T-cell (primary cell): ENCODE data around the gene GABRR3. TPM values are rescaled to one million over a fixed set of nuclear protein-coding genes. Genes with fewer than 3 reads are reported as not detected.
A peak's percentile ranks its signal among the peaks of the same experiment; 100 is the strongest.

Source experiments
- ATAC-seq, 4 experiments: fragments of 200-7000 bp in 3 of 4; fragments of 150-1000 bp in 1 of 4; cut with Tn5 transposase; replicated peaks in 1 of 4; 1 replicate in 3 of 4; 2 replicates in 1 of 4; pipeline ENCODE4 v1.10.0; 2021; ENCODE audit warnings: moderate library complexity in 3 of 4, mild to moderate bottlenecking in 2 of 4, moderate number of reproducible peaks in 1 of 4
- CTCF ChIA-PET, 2 donors: fragments of 300-600 bp; sonication (Branson Sonifier 250); formaldehyde crosslinking; loops; one replicate each; lab custom pipeline; 2022; ENCODE audit warnings: antibody characterized with exemption in 2 of 2; lab: Charles Lee
- POLR2A ChIA-PET, 2 donors: fragments of 300-600 bp; sonication (Branson Sonifier 250); formaldehyde crosslinking; loops; one replicate each; lab custom pipeline; 2022; ENCODE audit warnings: antibody characterized with exemption in 2 of 2; lab: Charles Lee
- DNase-seq, 35 experiments: peaks; one replicate each; pipeline versions ENCODE4 v3.0.0 to v3.0.0-alpha.2; 2013 to 2023
- H3K27ac ChIP-seq: one replicate; pipeline ENCODE4 v1.5.1; 2013; ENCODE audit warnings: low read length
- H3K27me3 ChIP-seq, 2 experiments: replicated peaks in 1 of 2; 1 replicate in 1 of 2; 2 replicates in 1 of 2; pipeline versions ENCODE4 v1.6.1 to v1.7.0; 2013; ENCODE audit warnings: low read length in 1 of 2, mixed read lengths in 1 of 2; ENCODE audit not compliant: control insufficient read depth in 2 of 2, insufficient read depth in 2 of 2; ENCODE audit errors: extremely low read depth in 1 of 2
- H3K36me3 ChIP-seq, 2 donors: 1 replicate in 1 of 2; 2 replicates in 1 of 2; pipeline versions ENCODE4 v1.6.1 to v1.7.0; 2013; ENCODE audit warnings: low read length in 1 of 2; ENCODE audit not compliant: control insufficient read depth in 2 of 2, insufficient read depth in 1 of 2; ENCODE audit errors: extremely low read depth in 1 of 2
- H3K4me1 ChIP-seq, 2 experiments: 1 replicate in 1 of 2; 2 replicates in 1 of 2; pipeline versions ENCODE4 v1.6.1 to v1.7.0; 2013; ENCODE audit warnings: low read length in 2 of 2, mixed read lengths in 1 of 2; ENCODE audit not compliant: insufficient read depth in 2 of 2, control insufficient read depth in 1 of 2; ENCODE audit errors: extremely low read depth in 1 of 2
- H3K4me3 ChIP-seq, 2 donors: 1 replicate in 1 of 2; 2 replicates in 1 of 2; pipeline versions ENCODE4 v1.5.1 to v1.7.0; 2013; ENCODE audit warnings: mild to moderate bottlenecking in 2 of 2, low read length in 1 of 2, moderate library complexity in 1 of 2; ENCODE audit not compliant: control insufficient read depth in 1 of 2; ENCODE audit errors: extremely low read depth in 1 of 2
- H3K9me3 ChIP-seq: 2 replicates; pipeline ENCODE4 v1.7.0; 2013
- H3K27ac Mint-ChIP-seq, 2 donors: one replicate each; pipeline ENCODE4 v1.8.0; 2020 to 2021; ENCODE audit warnings: mild to moderate bottlenecking in 2 of 2, mixed read lengths in 2 of 2
- H3K27me3 Mint-ChIP-seq, 2 donors: one replicate each; pipeline ENCODE4 v1.8.0; 2021 to 2022; ENCODE audit warnings: mixed read lengths in 2 of 2
- H3K36me3 Mint-ChIP-seq: one replicate; pipeline ENCODE4 v1.8.0; 2021; ENCODE audit warnings: mixed read lengths
- H3K4me1 Mint-ChIP-seq, 3 donors: one replicate each; pipeline ENCODE4 v1.8.0; 2020 to 2022; ENCODE audit warnings: mixed read lengths in 3 of 3, mild to moderate bottlenecking in 1 of 3
- H3K4me3 Mint-ChIP-seq, 3 donors: one replicate each; pipeline ENCODE4 v1.8.0; 2020 to 2022; ENCODE audit warnings: mild to moderate bottlenecking in 3 of 3, mixed read lengths in 3 of 3, moderate library complexity in 3 of 3
- H3K9me3 Mint-ChIP-seq, 3 donors: one replicate each; pipeline ENCODE4 v1.8.0; 2020 to 2022; ENCODE audit warnings: mixed read lengths in 3 of 3
- WGBS: methylation state at CpG from one replicate; pipeline ENCODE4 v1.1.5; 2013; ENCODE audit warnings: missing lambda C conversion rate; ENCODE audit not compliant: insufficient coverage; 5-methylcytosine and 5-hydroxymethylcytosine counted together
- total RNA-seq, 35 experiments: library from RNA in 6 of 35; stranded (reverse) in 6 of 35; fragments of 120-200 nt in 1 of 35; gene quantifications; one replicate each; pipeline versions ENCODE4 v1.2.1 to v1.2.4 and lab custom pipeline; 2013 to 2026

The GABRR3 gene
- total RNA-seq, 5 donors from 2014 or later (not counting 1 experiment from before 2014, with no cell fraction given) = not detected

DNA sequence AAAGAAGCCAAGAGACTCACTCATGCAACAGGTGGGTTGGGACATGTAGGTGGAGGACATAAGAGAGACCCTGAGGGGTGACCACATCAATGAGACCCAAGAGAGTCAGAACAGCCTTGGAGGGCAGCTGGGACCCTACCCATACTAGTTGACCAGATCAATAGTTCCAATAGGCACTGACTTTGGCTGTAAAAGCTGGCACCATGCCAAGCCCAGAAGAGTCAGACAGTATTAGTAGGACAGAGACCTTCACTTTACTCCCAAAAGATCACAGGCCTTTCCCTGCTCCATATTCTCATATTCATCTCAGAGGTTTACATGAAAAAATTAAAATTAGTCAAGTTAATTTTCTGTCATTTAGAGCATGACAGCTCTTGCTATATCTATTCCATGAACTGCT, 20.9 kb upstream of the GABRR3 start:
- Mint-ChIP-seq H3K27me3 (peaks cover 7 to 17% of the 10 kb centered on the region in 2 donors), H3K9me3 (no peaks in the 10 kb centered on the region), H3K36me3 (no peaks in the 10 kb centered on the region), H3K27ac (no peak overlapping the region), H3K4me3 (no peak overlapping the region), H3K4me1 (peaks cover 0 to 3% (median 0%) of the 10 kb centered on the region in 3 donors)
- Histone ChIP-seq H3K36me3 (no peaks in the 10 kb centered on the region), H3K27ac (no peak overlapping the region), H3K27me3 (no peaks in the 10 kb centered on the region), H3K9me3 (no peaks in the 10 kb centered on the region), H3K4me1 (no peaks in the 10 kb centered on the region), H3K4me3 (no peak overlapping the region)
- ChIA-PET POLR2A (no interaction called here), CTCF (no interaction called here)
- ATAC-seq = no peak
- DNase-seq = no peak

DNA sequence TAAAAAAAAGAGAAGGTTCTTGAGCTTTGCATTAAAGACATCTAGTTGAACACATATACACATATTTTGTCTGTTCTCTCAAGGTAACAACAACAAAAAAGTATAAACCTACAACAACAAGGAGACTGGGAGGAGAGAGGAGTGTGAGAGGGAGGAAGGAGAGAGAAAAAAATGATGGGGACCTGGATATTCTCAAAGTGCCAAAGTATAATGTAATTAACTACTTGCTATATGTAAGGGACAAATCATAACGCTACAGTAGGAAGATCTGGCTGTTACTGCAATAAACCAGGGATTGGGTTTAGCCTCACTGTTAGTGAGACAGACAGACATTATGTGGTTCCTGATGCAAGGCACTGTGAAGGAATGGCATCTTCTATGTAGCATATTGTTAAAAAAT, 14.2 kb upstream of the GABRR3 start:
- H3K4me3 ChIP-seq = no peak overlapping the region
- H3K27ac ChIP-seq = no peak overlapping the region
- WGBS = 100% methylated on average over 1 of the region's 1 CpG
- H3K9me3 ChIP-seq = no peaks in the 10 kb centered on the region
- ChIA-PET CTCF (interaction anchor here (0.6 to 1.5 kb wide), 2 partner anchors 10 to 1664 kb away, joined by 4 to 6 read pairs; no protein-coding TSS in a partner anchor), POLR2A (no interaction called here)
- no peak overlapping the region for H3K4me3 Mint-ChIP-seq
- H3K4me1 ChIP-seq = no peaks in the 10 kb centered on the region
- no peaks in the 10 kb centered on the region for H3K4me1 Mint-ChIP-seq
- DNase-seq = no peak
- no peak for ATAC-seq
- no peaks in the 10 kb centered on the region for H3K36me3 Mint-ChIP-seq
- no peak overlapping the region for H3K27ac Mint-ChIP-seq
- H3K36me3 ChIP-seq = no peaks in the 10 kb centered on the region
- peaks cover 8% of the 10 kb centered on the region in 2 donors for H3K27me3 Mint-ChIP-seq
- no peaks in the 10 kb centered on the region for H3K27me3 ChIP-seq
- no peaks in the 10 kb centered on the region for H3K9me3 Mint-ChIP-seq

DNA sequence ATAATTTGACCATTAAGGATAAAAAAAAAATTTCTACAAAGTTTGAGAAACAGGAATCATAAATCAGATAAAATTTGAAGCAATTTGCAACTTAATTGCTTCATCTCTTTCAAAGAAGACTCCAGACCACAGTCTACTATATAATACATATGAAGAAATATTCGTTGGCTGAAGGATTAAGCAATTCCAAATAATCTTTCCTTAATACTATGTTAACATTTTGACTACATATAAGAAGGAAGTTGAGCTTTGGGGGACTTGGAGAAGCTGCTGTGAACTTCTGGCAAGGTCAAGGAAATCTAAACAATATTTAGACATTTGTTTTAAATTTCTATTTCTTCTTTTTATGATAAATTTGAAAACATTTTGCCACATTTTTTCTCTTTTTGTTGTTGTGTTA, 13.5 kb upstream of the GABRR3 start:
- Histone ChIP-seq H3K27ac (no peak overlapping the region), H3K4me3 (no peak overlapping the region), H3K4me1 (no peaks in the 10 kb centered on the region), H3K36me3 (no peaks in the 10 kb centered on the region), H3K27me3 (no peaks in the 10 kb centered on the region), H3K9me3 (no peaks in the 10 kb centered on the region)
- no peaks in the 10 kb centered on the region for H3K36me3 Mint-ChIP-seq
- no peaks in the 10 kb centered on the region for H3K4me1 Mint-ChIP-seq
- H3K9me3 Mint-ChIP-seq = no peaks in the 10 kb centered on the region
- CTCF ChIA-PET = interaction anchor here (0.6 to 1.5 kb wide), 3 partner anchors 9 to 1664 kb away, joined by 4 to 6 read pairs (median 5); no protein-coding TSS in a partner anchor
- WGBS = no CpG with 5 or more reads among the region's 1 CpG
- H3K27ac Mint-ChIP-seq = no peak overlapping the region
- peaks cover 10 to 12% of the 10 kb centered on the region in 2 donors for H3K27me3 Mint-ChIP-seq
- H3K4me3 Mint-ChIP-seq = no peak overlapping the region
- DNase-seq (no peak), ATAC-seq (no peak)
- POLR2A ChIA-PET = no interaction called here

DNA sequence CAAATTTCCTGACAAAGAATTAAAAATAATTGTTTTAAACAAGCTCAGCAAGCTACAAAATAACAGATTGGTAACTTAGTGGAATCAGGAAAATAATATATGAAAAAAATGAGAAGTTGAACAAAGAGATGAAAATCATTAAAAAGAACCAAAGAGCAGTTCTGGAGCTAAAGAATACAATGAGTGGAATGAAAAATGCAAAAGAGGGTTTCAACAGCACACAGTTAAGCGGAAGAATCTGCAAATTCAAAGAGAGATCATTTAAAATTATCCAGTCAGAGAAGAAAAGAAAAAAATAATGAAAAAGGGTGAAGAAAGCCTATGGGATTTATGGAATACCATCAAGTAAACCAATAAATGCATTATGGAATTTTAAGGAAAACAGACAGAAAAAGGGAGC, 6.2 kb upstream of the GABRR3 start:
- Histone ChIP-seq H3K36me3 (no peaks in the 10 kb centered on the region), H3K4me3 (no peak overlapping the region), H3K27me3 (no peaks in the 10 kb centered on the region), H3K9me3 (no peaks in the 10 kb centered on the region), H3K4me1 (no peaks in the 10 kb centered on the region), H3K27ac (no peak overlapping the region)
- POLR2A ChIA-PET = no interaction called here
- CTCF ChIA-PET = interaction anchor here (0.6 to 2.3 kb wide), 8 partner anchors 289 to 776 kb away, joined by 3 to 10 read pairs (median 3); no protein-coding TSS in a partner anchor
- H3K27me3 Mint-ChIP-seq = peaks cover 13 to 17% of the 10 kb centered on the region in 2 donors
- peaks cover 0 to 7% (median 2%) of the 10 kb centered on the region in 3 donors for H3K4me1 Mint-ChIP-seq
- no peak overlapping the region for H3K27ac Mint-ChIP-seq
- peaks cover 0 to 10% (median 3%) of the 10 kb centered on the region in 3 donors for H3K9me3 Mint-ChIP-seq
- H3K36me3 Mint-ChIP-seq = no peaks in the 10 kb centered on the region
- ATAC-seq (no peak), DNase-seq (no peak)
- no CpG with 5 or more reads among the region's 1 CpG for WGBS
- no peak overlapping the region for H3K4me3 Mint-ChIP-seq

DNA sequence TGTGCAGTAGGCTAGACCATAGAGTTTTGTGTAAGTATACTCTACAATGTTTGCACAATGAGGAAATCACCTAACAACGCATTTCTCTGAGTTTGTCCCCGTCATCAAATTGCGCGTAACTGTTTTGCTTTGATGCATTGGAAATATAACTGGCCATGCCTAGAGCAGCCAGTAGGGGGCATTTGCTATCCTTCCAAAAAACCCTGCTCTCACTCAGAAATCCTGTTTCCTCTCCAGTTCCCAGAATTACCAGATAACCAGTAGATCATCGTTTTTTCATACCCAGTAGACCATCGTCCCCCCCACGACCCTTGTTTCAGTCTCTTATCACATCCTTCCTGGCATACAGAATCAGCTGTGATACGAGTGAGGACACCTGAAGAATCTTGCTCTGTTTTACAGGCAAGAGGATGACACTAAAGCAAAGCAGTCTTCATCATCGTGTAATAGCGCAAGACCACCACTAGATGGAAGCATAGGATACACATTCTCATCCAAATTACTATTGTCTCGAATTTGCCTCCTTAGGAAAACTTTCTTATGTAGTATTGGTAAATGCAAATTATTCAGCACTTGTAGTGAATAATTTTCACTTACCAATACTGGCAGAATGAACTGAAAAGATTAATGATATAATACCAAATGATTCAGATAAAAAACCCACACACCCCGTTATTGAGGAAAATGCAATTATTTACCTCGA, 4.4 kb upstream of the GABRR3 start:
- Mint-ChIP-seq H3K27ac (peak overlapping the region; percentile 40 to 79), H3K27me3 (peaks cover 13 to 15% of the 10 kb centered on the region in 2 donors), H3K36me3 (no peaks in the 10 kb centered on the region), H3K9me3 (peaks cover 0 to 10% (median 3%) of the 10 kb centered on the region in 3 donors), H3K4me3 (peak overlapping the region; percentile 61 to 81 (median 69)), H3K4me1 (peaks cover 0 to 7% (median 2%) of the 10 kb centered on the region in 3 donors)
- Histone ChIP-seq H3K4me3 (peak overlapping the region; percentile 38 to 54), H3K27me3 (no peaks in the 10 kb centered on the region), H3K4me1 (no peaks in the 10 kb centered on the region), H3K36me3 (no peaks in the 10 kb centered on the region), H3K9me3 (no peaks in the 10 kb centered on the region), H3K27ac (peak overlapping the region; percentile 78)
- ChIA-PET POLR2A (no interaction called here), CTCF (interaction anchor here (0.6 to 2.3 kb wide), 23 partner anchors 9 to 778 kb away, joined by 3 to 12 read pairs (median 5); partner anchors contain the start of genes CLDND1 (in 1 of the 2) and CRYBG3 (in 1 of the 2))
- peak; percentile 44 to 89 (median 69) for DNase-seq
- 0% methylated on average over 5 of the region's 13 CpGs for WGBS
- ATAC-seq = peak; percentile 93 to 98 (median 97)

DNA sequence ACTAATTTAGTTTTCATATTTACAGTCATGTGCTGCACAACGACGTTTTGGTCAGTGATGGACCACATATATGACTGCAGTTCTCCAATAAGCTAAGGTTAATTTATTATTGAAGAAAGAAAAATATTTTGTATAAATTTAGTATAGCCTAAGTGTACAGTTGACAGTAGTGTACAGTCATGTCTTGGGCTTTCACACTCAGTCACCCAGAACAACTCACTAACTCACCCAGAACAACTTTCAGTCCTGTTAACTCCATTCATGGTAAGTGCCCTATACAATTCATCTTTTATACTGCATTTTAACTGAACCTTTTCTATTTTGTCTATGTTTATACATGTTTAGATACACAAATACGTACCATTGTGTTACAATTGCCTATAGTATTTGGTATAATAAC, 3.8 kb upstream of the GABRR3 start:
- peak in 1 of 4 experiments; percentile 15 for ATAC-seq
- H3K4me3 Mint-ChIP-seq = peak overlapping the region in 1 of 3 donors; percentile 69
- H3K27me3 ChIP-seq = no peaks in the 10 kb centered on the region
- POLR2A ChIA-PET = interaction anchor here in 1 of 2 donors (0.7 kb wide), 1 partner anchor 46 kb away, joined by 3 read pairs; no protein-coding TSS in a partner anchor
- H3K4me1 ChIP-seq = no peaks in the 10 kb centered on the region
- DNase-seq = peak in 1 of 35 experiments; percentile 12
- no CpG with 5 or more reads among the region's 3 CpGs for WGBS
- no peaks in the 10 kb centered on the region for H3K36me3 Mint-ChIP-seq
- peaks cover 0 to 7% (median 2%) of the 10 kb centered on the region in 3 donors for H3K4me1 Mint-ChIP-seq
- no peaks in the 10 kb centered on the region for H3K9me3 ChIP-seq
- H3K27ac ChIP-seq = peak overlapping the region; percentile 78
- peaks cover 15% of the 10 kb centered on the region in 2 donors for H3K27me3 Mint-ChIP-seq
- H3K9me3 Mint-ChIP-seq = peaks cover 0 to 10% (median 3%) of the 10 kb centered on the region in 3 donors
- no peaks in the 10 kb centered on the region for H3K36me3 ChIP-seq
- CTCF ChIA-PET = interaction anchor here (0.6 to 2.3 kb wide), 20 partner anchors 8 to 565 kb away, joined by 3 to 12 read pairs (median 4); partner anchors contain the start of genes ARL6 (in 1 of the 2) and CLDND1 (in 1 of the 2)
- H3K4me3 ChIP-seq = no peak overlapping the region
- peak overlapping the region in 1 of 2 donors; percentile 79 for H3K27ac Mint-ChIP-seq
